NCI-H1105 treated with DMSO at 0.1 percent for 48 hours (cell line): ENCODE measurements around the gene STK24.
A peak's percentile ranks its signal among the peaks of the same experiment; 100 is the strongest.

Experiments
- DNase-seq: peaks from one replicate; lab custom pipeline; 2025; lab: John Stamatoyannopoulos, UW

STK24 gene

DNA sequence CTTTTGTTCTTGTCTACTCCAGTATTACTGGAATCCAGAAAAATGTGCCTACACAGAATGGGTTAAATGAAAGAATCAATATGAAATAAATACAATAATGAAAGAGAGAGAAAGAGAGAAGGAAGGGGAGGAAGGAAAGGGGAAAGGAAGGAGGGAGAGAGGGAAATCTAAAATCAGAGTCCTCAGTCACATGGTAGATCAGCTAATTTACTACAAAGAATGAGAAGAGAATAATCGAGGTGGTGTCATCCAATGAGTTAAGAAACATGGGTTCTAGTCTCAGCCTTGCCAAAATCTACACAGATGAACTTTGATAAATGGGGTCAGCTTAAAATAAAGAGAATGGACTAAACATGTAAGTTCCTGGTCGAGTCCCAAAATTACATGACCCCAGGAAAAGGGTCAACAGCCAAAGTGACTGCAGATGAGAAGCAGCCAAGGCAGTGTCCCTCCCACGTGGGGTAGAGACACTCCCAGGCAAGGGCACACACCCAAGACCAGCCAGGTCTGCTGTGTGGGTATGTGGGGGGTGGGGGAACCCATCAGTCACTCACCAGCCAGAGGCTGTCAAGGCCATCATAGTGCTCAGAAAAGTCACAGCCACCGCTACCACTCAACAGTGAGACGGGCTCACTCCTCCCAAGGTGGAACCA lies 103.6 kb downstream of the STK24 start:
- no peak for DNase-seq

DNA sequence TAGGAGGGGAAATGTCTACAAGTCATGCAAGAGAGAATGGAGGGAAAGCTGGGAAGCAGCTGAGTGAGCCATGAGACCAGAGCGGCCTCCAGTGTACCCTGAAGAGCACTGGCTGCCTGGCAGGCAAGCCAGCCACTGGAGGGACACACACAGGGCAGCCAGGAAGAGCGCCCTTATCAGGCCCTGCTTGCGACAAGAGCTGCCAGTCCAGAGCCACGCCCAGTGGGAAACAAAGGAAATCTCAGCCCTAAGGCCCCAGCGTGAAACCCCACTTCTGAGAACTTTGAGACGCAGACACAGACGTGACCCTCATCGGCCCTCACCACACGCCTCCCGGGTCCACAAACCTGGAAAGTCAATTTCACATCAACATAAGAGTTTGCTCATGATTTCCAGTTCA lies 105.0 kb downstream of the STK24 start:
- DNase-seq, result no peak

DNA sequence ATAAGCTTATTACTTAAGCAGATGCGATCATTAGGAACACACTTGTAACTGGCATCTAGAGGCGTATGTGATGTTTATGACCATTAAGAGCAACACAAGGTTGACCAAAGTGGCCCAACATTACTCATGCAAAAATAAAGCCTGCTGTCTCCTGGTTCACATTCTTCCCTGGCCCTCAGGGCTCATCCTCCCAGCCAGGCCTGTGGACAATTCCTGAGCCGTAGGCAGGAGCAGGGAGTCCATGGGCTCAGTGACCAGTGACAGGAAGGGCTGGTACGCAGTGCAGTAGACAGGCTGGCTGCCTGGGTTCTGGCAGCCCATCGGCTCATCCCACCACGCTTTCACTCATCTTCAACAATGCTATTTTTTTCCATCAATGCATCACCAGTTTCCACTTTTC lies 106.0 kb downstream of the STK24 start:
- DNase-seq, result no peak

DNA sequence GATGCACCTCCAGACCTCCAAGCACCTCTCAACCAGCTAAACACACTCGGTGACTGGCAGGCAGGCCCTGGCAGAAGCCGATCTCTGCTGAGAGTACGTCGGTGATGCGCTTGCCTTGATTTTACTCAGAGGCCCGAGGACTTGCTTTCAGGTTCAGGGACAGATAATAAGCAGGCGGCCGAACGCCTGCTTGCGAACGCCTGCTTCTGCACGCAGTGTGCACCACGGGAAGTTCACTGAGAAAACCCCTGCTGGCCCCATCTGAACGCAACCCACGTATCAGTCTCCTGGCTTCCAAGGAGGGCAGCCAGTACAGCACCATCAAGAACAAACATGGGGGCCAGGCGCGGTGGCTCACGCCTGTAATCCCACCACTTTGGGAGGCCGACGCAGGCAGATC lies 108.0 kb downstream of the STK24 start:
- no peak for DNase-seq

DNA sequence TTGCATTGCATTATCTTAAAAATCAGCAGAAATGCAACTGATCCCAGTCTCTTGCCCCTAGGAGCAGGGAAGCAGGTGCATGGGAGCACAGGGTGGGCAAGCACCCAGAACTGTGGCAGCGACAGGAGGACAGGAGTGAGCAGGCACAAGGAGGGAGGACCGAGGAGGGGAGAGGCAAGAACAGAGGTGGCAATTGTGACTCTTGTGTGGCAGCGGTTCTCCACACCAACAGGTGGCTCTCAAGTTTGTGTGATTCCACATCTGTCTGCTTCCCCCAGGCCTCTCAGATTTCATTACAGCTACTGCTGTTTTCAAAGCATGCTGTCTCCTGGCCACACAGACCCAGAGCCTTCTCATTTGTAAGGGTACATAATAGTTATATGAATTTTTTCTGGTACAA lies 108.5 kb downstream of the STK24 start:
- DNase-seq, result no peak

DNA sequence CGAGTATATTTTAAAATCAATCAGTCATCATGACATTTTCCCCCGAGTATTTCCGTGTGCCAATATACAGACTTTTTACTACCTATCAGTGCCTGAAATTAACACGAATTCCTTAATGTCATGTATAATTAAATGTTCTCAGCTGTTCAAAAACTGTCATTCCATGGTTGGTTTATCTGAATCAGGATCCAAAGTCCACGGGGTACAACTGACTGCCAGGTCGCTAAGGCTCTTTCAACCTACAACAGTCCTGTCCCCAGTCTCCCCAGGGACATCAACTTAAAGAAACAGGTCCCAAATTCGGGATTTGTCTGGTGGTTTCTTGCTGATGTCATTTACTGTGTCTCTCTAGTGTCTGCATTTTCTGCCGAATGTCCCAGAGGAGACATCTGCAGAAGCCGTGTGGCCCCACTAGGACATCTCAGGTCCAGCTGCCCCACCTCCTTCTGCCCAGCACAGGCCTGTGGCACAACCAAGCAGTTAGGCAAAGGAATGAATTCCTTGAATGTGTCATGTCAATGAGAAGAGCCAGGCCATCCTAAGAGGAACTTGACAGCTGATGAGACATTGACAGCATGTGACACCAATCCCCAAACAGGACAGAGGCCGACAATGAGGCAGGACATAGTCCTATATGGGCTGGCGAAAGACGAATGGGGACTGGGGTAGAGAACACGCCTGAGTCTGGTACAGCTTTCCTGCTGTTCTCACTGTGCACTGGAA lies 109.5 kb downstream of the STK24 start:
- no peak for DNase-seq

DNA sequence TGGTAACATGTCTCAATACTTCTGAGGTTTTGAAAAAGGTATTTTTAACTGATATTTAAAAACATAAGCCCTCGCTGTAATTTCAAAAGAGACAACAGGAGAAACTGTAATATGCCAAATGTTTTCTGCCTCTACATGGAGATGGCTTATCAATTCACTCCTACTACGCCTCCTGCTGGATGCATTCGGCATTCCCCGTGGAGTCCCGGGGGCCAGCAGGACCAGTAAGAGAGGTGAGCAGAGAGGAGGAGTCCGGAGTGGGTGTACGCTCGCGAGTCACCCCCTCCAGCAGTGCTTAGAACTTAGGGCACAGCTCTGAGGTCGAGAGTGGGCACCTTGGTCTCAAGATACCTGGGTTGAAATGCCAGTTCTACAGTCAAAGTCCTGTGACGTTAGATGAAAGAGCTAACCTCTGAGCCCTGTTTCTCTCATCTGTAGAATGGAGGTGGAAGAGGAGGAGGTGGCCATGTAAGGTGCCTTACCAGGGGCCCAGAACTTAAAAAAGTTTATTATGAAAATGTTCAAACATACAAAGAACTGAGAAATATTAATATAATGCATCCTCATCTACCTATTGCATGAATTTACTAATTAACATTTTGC lies 110.2 kb downstream of the STK24 start:
- no peak for DNase-seq

DNA sequence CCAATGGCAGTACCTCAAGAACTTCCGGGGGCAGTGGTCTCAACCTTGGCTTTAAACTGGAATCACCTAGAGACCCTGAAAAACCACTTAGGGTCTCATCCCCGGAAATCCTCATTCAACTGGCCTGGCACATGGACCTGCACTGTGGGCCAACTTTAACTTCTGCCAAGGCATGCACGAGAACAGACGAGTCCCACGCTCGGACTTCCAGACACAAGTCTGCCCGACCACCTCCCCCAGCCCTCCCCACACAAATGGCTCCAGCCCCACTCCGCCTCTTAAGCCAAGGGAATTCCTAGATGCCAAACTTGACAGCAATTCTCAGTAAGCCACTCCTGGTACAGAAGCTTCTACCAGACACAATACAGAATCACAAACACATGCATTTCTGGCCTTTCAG lies 114.0 kb downstream of the STK24 start:
- no peak for DNase-seq

DNA sequence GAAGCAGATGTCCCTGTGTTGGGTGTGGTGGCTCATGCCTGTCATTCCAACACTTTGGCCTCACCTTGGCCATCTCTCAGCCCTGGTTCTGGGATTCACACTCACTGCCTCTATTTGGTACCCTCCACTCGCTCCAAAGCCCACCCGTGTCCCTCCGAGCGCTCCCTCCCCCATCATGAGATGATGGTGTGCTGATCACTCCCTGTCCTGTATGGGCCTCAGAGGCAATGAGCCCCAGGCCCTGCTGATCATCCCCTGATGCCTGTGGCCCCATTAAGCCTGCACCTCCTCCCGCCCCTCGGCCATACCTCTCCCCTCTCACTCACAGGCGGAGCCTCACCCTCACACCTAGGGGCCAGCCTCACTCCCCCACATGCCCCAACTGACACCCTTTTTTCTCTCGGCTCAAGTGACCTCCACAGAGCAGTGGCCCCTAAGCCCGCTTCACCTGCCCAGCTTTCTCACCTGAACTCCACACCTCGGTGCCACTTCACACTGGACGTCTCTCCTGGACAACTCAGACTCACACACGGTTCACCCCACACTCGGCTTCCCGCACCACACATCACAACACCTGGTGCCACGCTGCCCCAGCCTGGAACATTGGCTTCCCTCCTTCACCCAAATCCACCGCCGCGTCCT lies 114.5 kb downstream of the STK24 start:
- no peak for DNase-seq

DNA sequence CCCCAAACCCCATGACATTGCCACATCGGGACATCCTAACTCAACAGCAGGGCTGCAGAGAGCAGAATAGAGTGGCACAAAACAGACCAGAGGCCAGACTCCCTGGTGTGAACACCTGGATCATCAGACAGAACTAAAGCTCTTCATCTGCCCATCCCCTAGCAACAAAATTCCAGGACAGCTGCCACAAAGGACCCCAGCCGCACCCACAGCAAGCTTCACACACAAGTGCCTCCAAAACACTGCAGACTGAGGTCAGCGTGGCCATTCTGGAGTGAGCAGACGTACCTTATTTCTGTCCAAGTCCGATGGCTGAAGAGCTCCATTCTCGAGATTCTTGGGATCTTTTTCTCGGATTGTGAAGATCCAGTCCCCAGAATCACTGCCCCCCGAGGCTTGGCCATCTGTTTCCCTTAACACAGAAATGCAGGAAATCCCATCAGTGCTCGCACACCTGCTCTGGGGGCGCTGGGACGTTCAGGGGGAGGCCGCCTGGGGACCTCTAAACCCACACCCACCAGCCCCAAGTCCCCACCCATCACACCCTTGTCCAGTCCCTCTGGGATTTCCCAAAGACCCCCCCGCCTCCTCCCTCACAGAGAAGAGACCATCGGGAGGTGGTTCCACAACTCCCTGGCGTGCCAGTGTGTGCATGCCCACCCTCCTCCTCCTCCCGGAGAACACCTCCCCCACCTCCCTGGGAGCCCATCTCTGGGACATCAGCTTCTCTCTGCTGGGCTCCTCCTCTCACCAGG lies 115.2 kb downstream of the STK24 start:
- no peak for DNase-seq

DNA sequence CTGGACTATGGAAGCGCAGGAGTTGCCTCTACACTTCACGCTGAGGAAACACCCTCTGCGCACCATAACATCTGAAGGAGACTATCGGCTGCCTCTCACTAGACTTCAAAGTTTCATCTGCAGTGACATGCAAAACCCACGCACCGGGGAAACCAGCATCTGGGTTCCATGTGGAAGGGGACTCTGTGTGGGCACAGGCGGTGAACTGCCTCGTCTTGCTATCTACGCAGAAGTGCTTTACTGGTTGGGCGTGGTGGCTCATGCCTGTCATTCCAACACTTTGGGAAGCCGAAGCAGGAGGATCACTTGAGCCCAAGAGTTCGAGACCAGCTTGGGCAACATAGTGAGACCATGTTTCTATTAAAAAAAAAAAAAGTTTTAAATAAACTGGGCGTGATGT lies 116.4 kb downstream of the STK24 start:
- no peak for DNase-seq

DNA sequence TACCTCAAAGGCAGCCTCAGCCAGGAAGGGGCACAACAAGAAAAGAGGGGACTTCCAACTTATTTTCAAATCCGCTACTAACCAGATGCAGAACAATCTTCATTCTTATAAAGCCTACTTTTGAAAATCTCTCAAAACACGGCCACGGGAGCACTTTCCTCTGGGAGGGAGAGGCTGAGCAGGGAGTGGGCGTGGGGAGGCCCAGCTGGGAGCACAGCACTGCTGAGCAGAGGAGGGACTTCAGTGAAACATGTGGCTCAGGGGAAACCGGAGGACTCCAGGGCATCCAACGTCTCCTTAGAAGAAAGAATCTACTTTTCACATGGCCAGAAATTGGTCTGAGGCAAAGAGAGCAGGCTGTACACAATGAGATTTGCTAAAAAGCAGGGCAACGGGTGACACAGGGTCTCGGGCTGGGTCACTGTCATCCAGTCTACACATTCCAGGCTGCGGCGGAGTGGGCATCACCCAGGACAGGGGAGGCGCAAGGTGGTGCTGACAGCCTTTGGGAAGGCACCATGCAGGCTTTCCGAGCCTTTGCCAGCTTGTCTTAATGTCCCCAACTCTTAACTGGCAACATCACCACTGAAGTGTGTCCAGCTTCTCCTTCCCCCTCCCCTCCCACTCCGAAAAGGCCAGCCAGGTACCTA lies 117.1 kb downstream of the STK24 start:
- DNase-seq, result no peak

DNA sequence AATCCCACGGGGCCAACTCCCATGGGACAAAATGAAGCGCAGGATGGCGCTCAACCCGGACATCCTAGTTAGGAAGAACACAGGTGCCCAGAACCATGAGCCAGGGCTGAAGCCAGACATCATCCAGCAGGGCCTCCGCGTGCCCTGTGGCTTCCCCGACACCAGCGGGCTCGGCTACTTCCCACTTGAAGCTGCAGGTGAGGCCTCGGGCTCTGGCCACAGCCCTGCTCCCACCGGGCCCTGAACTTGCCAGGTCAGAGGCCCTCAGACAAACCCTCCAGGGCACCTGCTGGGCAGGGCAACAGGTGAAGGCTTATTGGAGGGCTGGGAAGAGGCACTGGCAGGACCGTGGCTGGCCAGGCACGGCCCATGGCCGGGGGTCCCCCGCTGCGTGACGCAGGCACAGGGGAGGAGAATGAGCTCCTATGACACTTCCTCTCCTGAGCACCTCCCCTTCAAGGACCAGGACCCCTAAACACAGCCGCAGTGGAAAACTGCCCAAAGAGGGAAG lies 117.7 kb downstream of the STK24 start:
- no peak for DNase-seq

DNA sequence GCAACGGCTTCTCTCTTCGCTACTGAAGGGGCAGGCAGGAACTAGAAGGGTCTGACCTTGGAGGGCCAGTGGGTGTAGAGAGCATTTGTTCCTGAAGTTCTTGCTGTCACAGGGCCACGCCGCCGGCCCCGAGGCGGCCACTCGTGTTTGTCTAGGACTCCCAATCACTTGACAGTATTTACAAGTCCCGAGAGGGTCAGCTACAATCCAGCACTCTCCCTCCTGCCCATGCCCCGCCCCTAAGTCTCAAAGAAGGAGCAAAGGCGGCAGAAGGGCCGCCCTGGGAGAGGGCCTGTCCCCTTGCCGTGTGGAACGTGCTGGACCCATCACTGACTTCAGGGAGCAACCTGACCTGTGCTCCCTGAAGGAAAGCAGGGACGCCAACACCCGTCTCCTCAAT lies 118.5 kb downstream of the STK24 start:
- DNase-seq, result no peak

DNA sequence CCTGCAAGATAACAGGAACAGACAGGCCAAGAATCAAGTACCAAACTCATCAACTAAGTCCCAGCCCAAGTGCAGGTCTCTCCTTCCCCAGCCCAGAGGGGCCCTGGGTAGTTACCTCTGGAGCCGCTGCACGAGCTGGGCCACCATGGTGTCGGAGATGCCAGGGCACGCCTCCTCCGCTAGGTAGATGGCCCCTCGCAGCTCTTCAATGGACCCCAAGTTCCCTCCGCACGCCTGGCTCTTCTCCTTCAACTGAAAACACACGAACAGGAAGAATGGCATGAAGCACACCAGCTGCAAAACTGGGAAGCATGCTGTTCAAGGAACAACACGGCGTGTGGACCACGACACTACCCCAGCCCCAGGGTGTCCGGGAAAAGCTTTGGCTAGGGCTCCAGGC lies 119.9 kb downstream of the STK24 start:
- DNase-seq, result no peak

DNA sequence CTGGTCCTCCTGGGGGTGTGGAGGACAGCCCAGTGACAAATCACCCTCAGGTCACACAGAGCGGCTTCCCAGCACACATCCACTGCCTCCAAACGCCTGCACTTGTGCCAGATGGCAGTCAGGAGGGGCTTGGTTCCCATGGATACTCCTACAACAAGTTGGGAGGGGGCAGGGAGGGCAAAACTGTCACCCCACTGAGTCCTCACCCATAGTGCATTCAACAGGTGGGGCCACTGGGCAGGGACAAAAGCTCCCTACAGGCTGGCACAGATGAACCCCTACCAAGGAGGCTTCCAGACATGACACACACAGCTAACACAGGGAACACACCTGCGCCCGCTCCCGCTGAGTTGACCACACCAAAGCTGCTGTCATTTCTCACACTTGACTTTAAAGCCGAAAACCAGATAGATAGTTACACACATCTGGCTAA lies 120.5 kb downstream of the STK24 start:
- DNase-seq, result no peak

DNA sequence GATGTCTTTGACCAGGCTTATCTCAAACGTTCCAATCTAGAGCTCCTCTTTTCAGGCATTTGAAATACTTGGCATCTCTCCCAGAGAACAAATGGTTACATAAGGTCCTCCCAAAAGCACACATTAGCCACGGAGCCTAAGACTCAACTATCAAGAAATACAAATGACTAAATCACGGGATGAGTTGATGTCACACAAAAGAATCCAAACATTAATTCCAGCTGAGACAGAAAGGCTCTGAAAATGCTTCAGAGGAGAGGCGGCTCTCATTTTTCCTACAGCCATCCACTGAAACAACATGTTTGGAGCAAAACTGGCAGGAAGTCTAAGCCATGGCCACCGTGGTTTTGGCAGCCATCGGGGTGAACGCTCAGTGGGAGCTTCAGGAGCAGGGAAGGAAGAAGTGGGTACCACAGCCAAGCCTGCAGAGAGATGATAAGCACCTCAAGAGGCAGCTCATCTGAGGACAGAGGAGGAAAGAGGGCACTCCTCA lies 122.5 kb downstream of the STK24 start:
- DNase-seq, result peak; percentile 54

DNA sequence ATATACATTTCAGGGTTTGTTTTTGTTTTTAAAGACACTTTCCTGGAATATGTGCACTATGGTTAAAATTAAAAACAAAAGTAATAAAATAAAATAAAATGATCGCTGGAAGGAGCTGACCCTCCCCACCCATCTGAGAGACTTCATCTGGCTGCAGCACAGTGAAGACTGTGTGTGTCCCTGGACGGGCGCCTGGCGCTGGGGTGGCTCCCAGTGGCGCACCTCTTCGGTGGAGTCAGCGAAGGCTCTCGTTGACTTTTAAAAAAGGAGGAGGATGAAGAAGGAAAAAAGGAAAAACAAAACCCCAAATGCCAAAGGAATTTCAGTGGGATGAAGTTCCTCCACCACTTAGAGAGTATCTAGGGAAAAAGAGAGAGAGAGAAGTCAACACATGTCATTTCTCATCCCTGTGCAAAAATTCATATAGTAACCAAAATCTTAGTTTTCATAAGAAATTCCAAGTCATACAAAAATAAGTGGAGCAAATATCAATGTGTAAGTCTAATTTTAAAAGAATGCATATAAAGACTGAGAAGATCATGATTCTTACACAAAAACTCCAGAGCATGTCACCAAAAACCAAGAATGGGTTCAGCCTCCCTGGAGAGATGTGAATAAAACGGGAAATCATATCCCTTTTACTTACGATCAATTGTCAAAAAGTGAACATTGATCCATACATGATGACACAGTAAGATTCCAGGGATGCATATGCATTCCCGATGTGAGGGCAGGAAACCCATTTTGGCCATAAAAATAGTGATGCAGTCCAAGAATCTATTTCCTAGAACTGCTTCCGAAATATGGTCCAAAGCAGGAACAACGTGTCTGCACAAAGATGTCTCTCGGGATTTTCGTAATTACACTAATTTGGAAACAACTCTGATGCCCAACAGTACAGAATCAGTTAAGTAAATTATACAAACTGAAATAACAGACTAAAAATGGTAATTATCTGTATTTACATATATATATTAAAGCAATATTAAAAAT lies 123.8 kb downstream of the STK24 start:
- no peak for DNase-seq

DNA sequence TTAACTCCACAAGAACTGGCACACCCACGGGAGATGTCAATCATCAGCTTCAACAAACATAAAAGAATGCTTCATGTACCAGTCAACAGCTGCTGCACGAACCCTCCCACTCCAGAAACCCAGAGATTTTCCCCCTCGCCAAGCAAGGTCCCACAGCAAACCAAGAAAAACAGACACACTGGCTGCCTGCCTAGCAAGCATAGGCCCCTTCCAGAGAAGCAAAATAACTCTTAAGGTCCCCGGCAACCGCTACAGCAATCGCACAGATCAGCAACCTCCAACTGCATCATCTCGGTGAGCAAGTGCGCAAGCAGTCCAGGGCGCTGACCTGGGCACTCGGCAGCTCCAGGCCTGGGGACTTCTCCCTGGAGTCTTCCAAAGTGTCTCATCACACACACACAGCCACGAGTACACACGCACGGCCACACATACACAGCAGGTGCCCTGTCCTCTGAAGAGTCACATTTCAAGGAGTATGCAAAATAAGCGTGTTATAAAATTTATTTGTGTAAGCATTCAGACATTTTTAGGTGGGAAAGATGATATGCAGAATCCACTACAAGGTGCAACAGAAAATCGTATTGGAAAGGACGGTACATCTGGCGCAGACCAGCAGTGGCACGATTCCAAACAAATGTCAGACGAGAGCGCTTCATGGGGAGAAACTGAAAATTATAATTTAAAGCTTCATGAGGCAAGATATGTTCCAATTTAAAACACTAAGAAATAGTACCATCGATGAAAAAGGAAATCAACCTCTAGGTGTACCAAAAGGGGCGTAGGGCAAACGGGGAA lies 125.0 kb downstream of the STK24 start:
- DNase-seq, result no peak
